Neural progenitor cell (in vitro differentiated cells): ENCODE results near the gene IL36RN. TPM values are rescaled to one million over a fixed set of nuclear protein-coding genes. Genes with fewer than 3 reads are reported as not detected.

Experiments
- DNase-seq: peaks from one replicate; pipeline ENCODE4 v3.0.0-alpha.2; 2016; ENCODE audit warnings: low spot score
- H2AFZ ChIP-seq: fragments of 200-600 bp; sonication (generic); replicated peaks from 2 replicates; pipeline ENCODE4 v1.6.1; 2016; ENCODE audit warnings: antibody characterized with exemption
- H3F3A ChIP-seq: fragments of 200-600 bp; sonication (generic); 2 replicates; pipeline ENCODE4 v1.6.1; 2016; ENCODE audit warnings: antibody characterized with exemption, low read depth
- H3K27ac ChIP-seq: fragments of 200-600 bp; sonication (generic); 2 replicates; pipeline ENCODE4 v1.5.1; 2016; ENCODE audit warnings: mild to moderate bottlenecking
- H3K27me3 ChIP-seq: fragments of 200-600 bp; sonication (generic); 2 replicates; pipeline ENCODE4 v1.6.1; 2016; ENCODE audit warnings: mild to moderate bottlenecking, moderate library complexity
- H3K36me3 ChIP-seq: fragments of 200-600 bp; sonication (generic); 2 replicates; pipeline ENCODE4 v1.5.1; 2016
- H3K4me1 ChIP-seq: fragments of 200-600 bp; sonication (generic); 2 replicates; pipeline ENCODE4 v1.6.1; 2016; ENCODE audit warnings: mixed run types
- H3K4me2 ChIP-seq: fragments of 200-600 bp; sonication (generic); 2 replicates; pipeline ENCODE4 v1.6.1; 2016
- H3K4me3 ChIP-seq: fragments of 200-600 bp; sonication (generic); 2 replicates; pipeline ENCODE4 v1.5.1; 2016
- H3K79me2 ChIP-seq: fragments of 200-600 bp; sonication (generic); 2 replicates; pipeline ENCODE4 v1.6.1; 2016; ENCODE audit warnings: low read depth
- H3K9ac ChIP-seq: fragments of 200-600 bp; sonication (generic); 2 replicates; pipeline ENCODE4 v1.6.1; 2016
- H3K9me3 ChIP-seq: fragments of 200-600 bp; sonication (generic); 2 replicates; pipeline ENCODE4 v1.5.1; 2016; ENCODE audit warnings: low read depth
- H4K20me1 ChIP-seq: fragments of 200-600 bp; sonication (generic); 2 replicates; pipeline ENCODE4 v1.6.1; 2016; ENCODE audit warnings: low read depth
- H3K27ac Mint-ChIP-seq: 3 replicates; pipeline ENCODE4 v1.8.0; 2021; ENCODE audit warnings: mixed read lengths
- H3K27me3 Mint-ChIP-seq: 2 replicates; pipeline ENCODE4 v1.8.0; 2022; ENCODE audit warnings: low read depth, mild to moderate bottlenecking, inconsistent platforms, moderate library complexity, mixed read lengths; ENCODE audit not compliant: insufficient read depth
- H3K36me3 Mint-ChIP-seq: 3 replicates; pipeline ENCODE4 v1.8.0; 2021; ENCODE audit warnings: mixed read lengths
- H3K4me1 Mint-ChIP-seq: 3 replicates; pipeline ENCODE4 v1.8.0; 2021; ENCODE audit warnings: mixed read lengths
- H3K4me3 Mint-ChIP-seq: 3 replicates; pipeline ENCODE4 v1.8.0; 2021; ENCODE audit warnings: mild to moderate bottlenecking, moderate library complexity, mixed read lengths
- H3K9me3 Mint-ChIP-seq: 3 replicates; pipeline ENCODE4 v1.8.0; 2020; ENCODE audit warnings: mixed read lengths
- EZH2 ChIP-seq: fragments of 200-600 bp; sonication (generic); IDR thresholded peaks from 2 replicates; pipeline ENCODE4 v1.6.1; 2017; ENCODE audit warnings: antibody characterized with exemption, mild to moderate bottlenecking, moderate library complexity
- EZH2phosphoT487 ChIP-seq: fragments of 200-600 bp; sonication (generic); IDR thresholded peaks from 2 replicates; pipeline ENCODE4 v1.6.1; 2017; ENCODE audit warnings: antibody characterized with exemption
- total RNA-seq: library from RNA; depleted of rRNA; stranded (reverse); fragments of >200 nt; gene quantifications from 2 replicates; pipeline ENCODE4 v1.2.3, GENCODE V29; 2015; ENCODE audit warnings: low replicate concordance
- TF ChIP-seq, protein P1 (sequence below): fragments of 200-600 bp; sonication (generic); IDR thresholded peaks from 2 replicates; pipeline ENCODE4 v1.5.1; 2017; ENCODE audit warnings: antibody characterized with exemption, mild to moderate bottlenecking

IL36RN gene
- total RNA-seq, 1 donor from 2014 or later, result not detected

DNA sequence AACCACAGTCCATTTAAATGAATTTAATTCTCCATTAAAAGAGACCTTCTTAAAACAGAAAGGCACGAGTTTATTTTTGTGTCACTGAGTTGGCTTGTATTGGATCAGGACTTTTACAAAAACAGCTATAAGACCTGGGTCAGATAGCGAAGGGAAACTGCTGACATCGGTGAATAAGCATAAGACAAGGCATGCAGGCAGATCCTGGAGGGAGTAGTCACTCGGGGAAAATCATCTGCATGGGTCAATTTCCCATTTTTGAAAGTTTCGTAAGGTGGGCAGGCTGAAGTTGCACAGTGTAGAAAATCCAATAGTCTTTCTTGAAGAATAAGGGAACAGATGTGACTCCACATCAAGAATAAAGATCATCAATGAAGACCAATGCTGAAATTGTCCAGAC, 19.3 kb upstream of the IL36RN start:
- Mint-ChIP-seq H3K27ac (no peak overlapping the region), H3K4me3 (no peak overlapping the region)
- DNase-seq, result no peak

DNA sequence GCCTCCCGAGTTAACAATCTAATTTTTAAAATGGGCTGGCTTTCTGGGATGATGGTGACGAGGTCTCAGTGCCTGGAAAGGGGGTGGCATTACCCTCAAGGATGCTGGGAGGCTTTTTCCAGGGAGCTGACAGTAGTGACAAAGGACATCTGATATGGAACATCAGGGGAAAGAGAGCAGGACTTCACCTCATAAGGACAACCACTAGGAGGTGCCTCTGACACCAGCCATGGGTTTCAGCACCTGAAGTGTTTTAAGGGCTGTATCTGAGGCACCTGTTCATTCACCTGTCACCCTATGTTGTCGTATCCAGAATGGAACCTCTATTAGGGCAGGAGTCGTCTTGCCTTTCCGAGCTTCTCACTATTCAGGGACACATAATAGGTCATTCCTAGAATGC, 17.1 kb upstream of the IL36RN start:
- no peaks in the 10 kb centered on the region for H3K27me3 Mint-ChIP-seq
- no peak for TF ChIP-seq EZH2phosphoT487
- TF ChIP-seq, protein P1, sequence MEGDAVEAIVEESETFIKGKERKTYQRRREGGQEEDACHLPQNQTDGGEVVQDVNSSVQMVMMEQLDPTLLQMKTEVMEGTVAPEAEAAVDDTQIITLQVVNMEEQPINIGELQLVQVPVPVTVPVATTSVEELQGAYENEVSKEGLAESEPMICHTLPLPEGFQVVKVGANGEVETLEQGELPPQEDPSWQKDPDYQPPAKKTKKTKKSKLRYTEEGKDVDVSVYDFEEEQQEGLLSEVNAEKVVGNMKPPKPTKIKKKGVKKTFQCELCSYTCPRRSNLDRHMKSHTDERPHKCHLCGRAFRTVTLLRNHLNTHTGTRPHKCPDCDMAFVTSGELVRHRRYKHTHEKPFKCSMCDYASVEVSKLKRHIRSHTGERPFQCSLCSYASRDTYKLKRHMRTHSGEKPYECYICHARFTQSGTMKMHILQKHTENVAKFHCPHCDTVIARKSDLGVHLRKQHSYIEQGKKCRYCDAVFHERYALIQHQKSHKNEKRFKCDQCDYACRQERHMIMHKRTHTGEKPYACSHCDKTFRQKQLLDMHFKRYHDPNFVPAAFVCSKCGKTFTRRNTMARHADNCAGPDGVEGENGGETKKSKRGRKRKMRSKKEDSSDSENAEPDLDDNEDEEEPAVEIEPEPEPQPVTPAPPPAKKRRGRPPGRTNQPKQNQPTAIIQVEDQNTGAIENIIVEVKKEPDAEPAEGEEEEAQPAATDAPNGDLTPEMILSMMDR, result no peak
- TF ChIP-seq EZH2, result no peak
- H3K4me2 ChIP-seq, result no peak overlapping the region
- H3K9ac ChIP-seq, result no peak overlapping the region
- H3K27ac Mint-ChIP-seq, result no peak overlapping the region
- no peaks in the 10 kb centered on the region for H3K4me1 Mint-ChIP-seq
- no peak overlapping the region for H3K27ac ChIP-seq
- DNase-seq, result no peak
- H3K9me3 ChIP-seq, result no peaks in the 10 kb centered on the region
- no peaks in the 10 kb centered on the region for H4K20me1 ChIP-seq
- peaks cover 10% of the 10 kb centered on the region for H3K27me3 ChIP-seq
- H3K36me3 Mint-ChIP-seq, result no peaks in the 10 kb centered on the region
- no peaks in the 10 kb centered on the region for H3F3A ChIP-seq
- no peak overlapping the region for H2AFZ ChIP-seq
- H3K4me3 ChIP-seq, result no peak overlapping the region
- no peaks in the 10 kb centered on the region for H3K36me3 ChIP-seq
- no peak overlapping the region for H3K4me3 Mint-ChIP-seq
- no peaks in the 10 kb centered on the region for H3K4me1 ChIP-seq
- H3K9me3 Mint-ChIP-seq, result peaks cover 2% of the 10 kb centered on the region
- no peaks in the 10 kb centered on the region for H3K79me2 ChIP-seq

More for the DNA sequence above, 19.3 kb upstream of the IL36RN start:
- TF ChIP-seq EZH2phosphoT487 (no peak), EZH2 (no peak)
- TF ChIP-seq, protein P1, result no peak
- H3F3A ChIP-seq, result no peaks in the 10 kb centered on the region
- no peak overlapping the region for H3K9ac ChIP-seq
- H3K27ac ChIP-seq, result no peak overlapping the region
- H3K4me2 ChIP-seq, result no peak overlapping the region
- no peaks in the 10 kb centered on the region for H3K36me3 Mint-ChIP-seq
- no peaks in the 10 kb centered on the region for H3K9me3 ChIP-seq
- no peak overlapping the region for H2AFZ ChIP-seq
- H3K9me3 Mint-ChIP-seq, result no peaks in the 10 kb centered on the region
- H3K4me1 Mint-ChIP-seq, result no peaks in the 10 kb centered on the region
- H3K27me3 ChIP-seq, result peaks cover 8% of the 10 kb centered on the region
- H3K27me3 Mint-ChIP-seq, result no peaks in the 10 kb centered on the region
- no peaks in the 10 kb centered on the region for H4K20me1 ChIP-seq
- H3K36me3 ChIP-seq, result no peaks in the 10 kb centered on the region
- no peaks in the 10 kb centered on the region for H3K4me1 ChIP-seq
- H3K79me2 ChIP-seq, result no peaks in the 10 kb centered on the region
- no peak overlapping the region for H3K4me3 ChIP-seq

DNA sequence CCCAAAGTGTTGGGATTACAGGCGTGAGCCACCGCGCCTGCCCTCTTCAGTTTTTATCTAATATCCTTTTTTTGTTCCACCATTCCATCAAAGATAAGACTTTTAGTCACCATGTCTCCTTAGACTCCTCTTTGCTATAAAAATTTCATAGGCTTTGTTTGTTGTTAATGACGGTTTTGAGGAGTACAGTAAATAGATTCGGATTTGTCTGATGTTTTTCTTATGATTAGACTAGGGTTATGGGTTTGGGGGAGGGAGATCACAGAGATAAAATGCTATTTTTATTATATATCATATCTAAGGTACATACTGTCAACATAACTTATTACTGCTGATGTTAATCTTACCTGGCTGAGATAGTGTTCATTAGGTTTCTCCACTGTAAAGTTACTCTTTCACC, 12.5 kb upstream of the IL36RN start:
- no peaks in the 10 kb centered on the region for H3K4me1 Mint-ChIP-seq
- H4K20me1 ChIP-seq, result no peaks in the 10 kb centered on the region

More for the DNA sequence above, 12.5 kb upstream of the IL36RN start:
- H3K27me3 ChIP-seq, result peaks cover 4% of the 10 kb centered on the region
- H3K9me3 ChIP-seq, result no peaks in the 10 kb centered on the region
- Mint-ChIP-seq H3K9me3 (peaks cover 5% of the 10 kb centered on the region), H3K36me3 (no peaks in the 10 kb centered on the region), H3K4me3 (no peak overlapping the region), H3K27me3 (no peaks in the 10 kb centered on the region), H3K27ac (no peak overlapping the region)
- H3K4me1 ChIP-seq, result no peaks in the 10 kb centered on the region
- H3K27ac ChIP-seq, result no peak overlapping the region
- H3F3A ChIP-seq, result no peaks in the 10 kb centered on the region
- TF ChIP-seq EZH2phosphoT487 (no peak), EZH2 (no peak)
- TF ChIP-seq, protein P1, result no peak
- no peak for DNase-seq
- H3K4me2 ChIP-seq, result no peak overlapping the region
- no peak overlapping the region for H2AFZ ChIP-seq
- no peaks in the 10 kb centered on the region for H3K79me2 ChIP-seq
- H3K36me3 ChIP-seq, result no peaks in the 10 kb centered on the region
- no peak overlapping the region for H3K9ac ChIP-seq
- no peak overlapping the region for H3K4me3 ChIP-seq
